Prostate gland (tissue), 2 donors: ENCODE results near the gene USP32. TPM values are rescaled to one million over a fixed set of nuclear protein-coding genes. Genes with fewer than 3 reads are reported as not detected.

ENCODE experiments used
- DNase-seq: peaks from one replicate; pipeline ENCODE4 v3.0.0-alpha.2; 2019; ENCODE audit warnings: low spot score
- H3K27ac ChIP-seq, 2 donors: fragments of 200-600 bp; sonication (generic); 2 replicates each; pipeline ENCODE4 v1.5.1; 2017 to 2019
- H3K27me3 ChIP-seq: fragments of 200-600 bp; sonication (generic); replicated peaks from 2 replicates; pipeline ENCODE4 v1.5.1; 2019; ENCODE audit not compliant: insufficient read depth
- H3K36me3 ChIP-seq, 2 donors: fragments of 200-600 bp; sonication (generic); 1 replicate in 1 of 2; 2 replicates in 1 of 2; pipeline versions ENCODE4 v1.5.1 to v1.8.1; 2017 to 2019
- H3K4me1 ChIP-seq: fragments of 200-600 bp; sonication (generic); replicated peaks from 2 replicates; pipeline ENCODE4 v1.5.1; 2019
- H3K4me3 ChIP-seq, 2 donors: fragments of 200-600 bp; sonication (generic); 2 replicates each; pipeline ENCODE4 v1.5.1; 2017 to 2019
- H3K9me3 ChIP-seq: fragments of 200-600 bp; sonication (generic); 2 replicates; pipeline ENCODE4 v1.5.1; 2017
- POLR2A ChIP-seq: fragments of 450-650 bp; IDR thresholded peaks from one replicate; pipeline ENCODE4 v1.6.1; 2016; ENCODE audit warnings: antibody characterized with exemption, mild to moderate bottlenecking
- POLR2AphosphoS5 ChIP-seq: sonication (generic); formaldehyde crosslinking; IDR thresholded peaks from one replicate; pipeline ENCODE4 v1.6.1; 2017; ENCODE audit warnings: antibody characterized with exemption
- WGBS: methylation state at CpG from one replicate; pipeline ENCODE4 v1.1.5; 2018; 5-methylcytosine and 5-hydroxymethylcytosine counted together
- intact Hi-C: fragments of 100-400 bp; cut with DNase I; formaldehyde crosslinking; loops from one replicate; pipeline ENCODE4 v1.14.2; 2022
- total RNA-seq, 2 donors: library from RNA; depleted of rRNA; stranded (reverse); fragments of >200 nt; gene quantifications; one replicate each; pipeline ENCODE4 v1.1.0, GENCODE V29; 2016
- TF ChIP-seq, protein P1 (sequence below), 4 experiments: fragments of 200-600 bp in 2 of 4; fragments of 450-650 bp in 2 of 4; sonication (generic) in 2 of 4; IDR thresholded peaks; 1 replicate in 3 of 4; 2 replicates in 1 of 4; pipeline ENCODE4 v1.5.1; 2016 to 2019; ENCODE audit warnings: antibody characterized with exemption in 4 of 4, mild to moderate bottlenecking in 2 of 4, moderate library complexity in 2 of 4

Gene USP32
- total RNA-seq, 2 donors from 2014 or later: 21.8 to 59.3 TPM

DNA sequence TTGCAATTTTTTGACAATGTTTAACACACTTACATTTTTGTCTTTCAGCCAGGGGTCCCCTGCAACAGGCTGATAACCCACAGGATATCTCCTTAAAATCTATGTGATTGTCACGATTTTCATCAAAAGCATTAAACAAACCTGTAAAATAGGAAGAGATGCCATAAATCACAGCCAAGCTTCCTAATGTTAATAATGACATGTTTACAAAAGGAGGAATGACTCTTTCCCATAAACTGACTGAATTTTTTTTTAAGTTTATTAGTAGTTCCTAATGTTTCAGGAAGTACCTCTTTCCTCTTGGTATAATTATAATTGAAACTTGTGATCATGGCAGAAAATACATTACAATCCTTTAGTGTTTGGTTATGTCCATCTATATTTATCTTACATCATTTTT is 122.5 kb downstream of the USP32 start:
- WGBS: 14% methylated on average over 1 of the region's 1 CpG
- DNase-seq: no peak
- TF ChIP-seq, protein P1, sequence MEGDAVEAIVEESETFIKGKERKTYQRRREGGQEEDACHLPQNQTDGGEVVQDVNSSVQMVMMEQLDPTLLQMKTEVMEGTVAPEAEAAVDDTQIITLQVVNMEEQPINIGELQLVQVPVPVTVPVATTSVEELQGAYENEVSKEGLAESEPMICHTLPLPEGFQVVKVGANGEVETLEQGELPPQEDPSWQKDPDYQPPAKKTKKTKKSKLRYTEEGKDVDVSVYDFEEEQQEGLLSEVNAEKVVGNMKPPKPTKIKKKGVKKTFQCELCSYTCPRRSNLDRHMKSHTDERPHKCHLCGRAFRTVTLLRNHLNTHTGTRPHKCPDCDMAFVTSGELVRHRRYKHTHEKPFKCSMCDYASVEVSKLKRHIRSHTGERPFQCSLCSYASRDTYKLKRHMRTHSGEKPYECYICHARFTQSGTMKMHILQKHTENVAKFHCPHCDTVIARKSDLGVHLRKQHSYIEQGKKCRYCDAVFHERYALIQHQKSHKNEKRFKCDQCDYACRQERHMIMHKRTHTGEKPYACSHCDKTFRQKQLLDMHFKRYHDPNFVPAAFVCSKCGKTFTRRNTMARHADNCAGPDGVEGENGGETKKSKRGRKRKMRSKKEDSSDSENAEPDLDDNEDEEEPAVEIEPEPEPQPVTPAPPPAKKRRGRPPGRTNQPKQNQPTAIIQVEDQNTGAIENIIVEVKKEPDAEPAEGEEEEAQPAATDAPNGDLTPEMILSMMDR (IDR thresholded peaks at IDR 0.05): no peak
- TF ChIP-seq POLR2A: no peak
- no peak for TF ChIP-seq POLR2AphosphoS5
- Histone ChIP-seq H3K4me1 (no peaks in the 10 kb centered on the region), H3K36me3 (no peaks in the 10 kb centered on the region), H3K9me3 (no peaks in the 10 kb centered on the region), H3K4me3 (no peak overlapping the region), H3K27me3 (no peaks in the 10 kb centered on the region), H3K27ac (no peak overlapping the region)
- intact Hi-C loops: no loop called here

DNA sequence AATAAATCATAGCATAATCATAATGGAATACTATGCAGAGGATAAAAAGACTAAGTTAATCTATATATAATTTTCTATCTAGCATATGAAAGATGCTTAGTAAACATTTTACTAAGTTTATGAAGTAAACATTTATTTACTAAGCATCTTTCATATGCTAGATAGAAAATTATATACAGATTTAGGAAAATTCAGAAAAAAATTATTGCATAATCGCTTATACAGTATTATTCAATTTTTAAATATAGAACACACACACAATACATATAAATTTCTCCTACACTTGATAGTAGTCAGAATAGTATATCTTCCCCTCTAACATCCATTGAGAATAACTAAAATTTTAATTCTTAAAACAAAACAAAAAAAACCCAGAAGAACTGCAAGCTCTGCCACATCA is 131.4 kb downstream of the USP32 start:
- 98% methylated on average over 1 of the region's 1 CpG for WGBS
- Histone ChIP-seq H3K4me1 (no peaks in the 10 kb centered on the region), H3K27ac (no peak overlapping the region), H3K36me3 (no peaks in the 10 kb centered on the region), H3K9me3 (no peaks in the 10 kb centered on the region), H3K4me3 (no peak overlapping the region), H3K27me3 (no peaks in the 10 kb centered on the region)
- TF ChIP-seq POLR2AphosphoS5: no peak
- TF ChIP-seq POLR2A: no peak
- TF ChIP-seq, protein P1 (IDR thresholded peaks at IDR 0.05): no peak
- no peak for DNase-seq
- intact Hi-C loops: no loop called here

- H3K36me3 ChIP-seq: no peaks in the 10 kb centered on the region
- 95% methylated on average over 3 of the region's 3 CpGs for WGBS
Measured at GRCh38 chr17:60258313-60258712, 133.6 kb downstream of the USP32 start.

DNA sequence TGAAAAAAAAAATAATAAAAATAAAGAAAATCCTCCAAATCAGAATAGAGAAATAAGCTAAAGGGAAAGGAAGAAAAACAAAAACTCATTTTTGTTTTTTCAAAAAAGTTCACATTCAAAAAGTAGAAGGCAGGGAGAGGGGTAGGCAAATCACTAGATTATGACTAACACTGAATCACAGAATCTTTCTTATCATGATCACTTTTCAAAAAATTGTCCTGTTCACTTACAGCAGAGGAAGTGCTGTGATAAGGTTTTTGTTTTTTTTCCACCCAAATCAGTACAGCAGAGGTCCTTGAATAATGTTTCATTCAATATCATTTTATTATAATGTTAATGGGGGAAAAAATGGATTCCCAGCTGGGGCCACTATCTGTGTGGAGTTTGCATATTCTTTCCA is 135.8 kb downstream of the USP32 start:
- TF ChIP-seq POLR2A (no peak), POLR2AphosphoS5 (no peak)
- TF ChIP-seq, protein P1 (IDR thresholded peaks at IDR 0.05): no peak
- H3K36me3 ChIP-seq: no peaks in the 10 kb centered on the region
- H3K27me3 ChIP-seq: no peaks in the 10 kb centered on the region
- no peak overlapping the region for H3K4me3 ChIP-seq
- intact Hi-C loops: no loop called here
- no peak for DNase-seq
- H3K4me1 ChIP-seq: no peaks in the 10 kb centered on the region
- H3K27ac ChIP-seq: no peak overlapping the region
- H3K9me3 ChIP-seq: no peaks in the 10 kb centered on the region

More at GRCh38 chr17:60258313-60258712, 133.6 kb downstream of the USP32 start:
- no peak for TF ChIP-seq POLR2A
- TF ChIP-seq, protein P1 (IDR thresholded peaks at IDR 0.05): no peak
- no peak for TF ChIP-seq POLR2AphosphoS5
- intact Hi-C loops: no loop called here
- DNase-seq: no peak
- no peaks in the 10 kb centered on the region for H3K9me3 ChIP-seq
- H3K4me3 ChIP-seq: no peak overlapping the region
- no peaks in the 10 kb centered on the region for H3K4me1 ChIP-seq
- no peaks in the 10 kb centered on the region for H3K27me3 ChIP-seq
- H3K27ac ChIP-seq: no peak overlapping the region

DNA sequence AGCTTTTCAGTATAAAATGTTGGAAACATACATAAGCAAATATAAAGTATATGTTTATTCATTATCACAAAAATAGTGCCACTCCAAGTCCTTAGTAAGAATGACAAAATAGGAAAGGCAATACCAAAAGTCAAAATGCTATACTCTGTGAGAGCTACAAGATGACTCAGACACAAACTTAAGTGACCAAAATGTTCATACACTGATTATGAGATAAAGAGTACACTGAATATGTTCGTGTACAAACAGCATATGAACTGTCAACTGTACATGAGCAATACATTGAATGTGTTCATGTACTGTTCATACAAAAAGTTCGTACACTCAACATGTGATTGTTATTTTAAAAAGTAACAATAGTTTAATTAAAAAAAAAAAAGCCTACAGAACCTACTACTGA is 138.9 kb downstream of the USP32 start:
- 86% methylated on average over 2 of the region's 2 CpGs for WGBS
- no peaks in the 10 kb centered on the region for H3K4me1 ChIP-seq
- TF ChIP-seq, protein P1 (IDR thresholded peaks at IDR 0.05): no peak
- TF ChIP-seq POLR2AphosphoS5 (no peak), POLR2A (no peak)
- H3K27ac ChIP-seq: no peak overlapping the region
- DNase-seq: no peak
- H3K36me3 ChIP-seq: no peaks in the 10 kb centered on the region
- H3K27me3 ChIP-seq: no peaks in the 10 kb centered on the region
- intact Hi-C loops: no loop called here
- H3K9me3 ChIP-seq: no peaks in the 10 kb centered on the region
- no peak overlapping the region for H3K4me3 ChIP-seq
